Skeletal muscle tissue (tissue), 4 donors: ENCODE data around the gene MSANTD7. TPM values are rescaled to one million over a fixed set of nuclear protein-coding genes. Genes with fewer than 3 reads are reported as not detected.

Experiments used
- H3K27ac ChIP-seq: one replicate; pipeline ENCODE4 v1.7.0; 2013; ENCODE audit warnings: mild to moderate bottlenecking, low read depth, low read length, inconsistent platforms
- H3K27me3 ChIP-seq, 3 donors: one replicate each; pipeline ENCODE4 v1.7.0; 2013; ENCODE audit warnings: low read length in 3 of 3; ENCODE audit not compliant: control insufficient read depth in 3 of 3, insufficient read depth in 3 of 3
- H3K36me3 ChIP-seq, 3 donors: one replicate each; pipeline ENCODE4 v1.7.0; 2013; ENCODE audit warnings: low read length in 3 of 3; ENCODE audit not compliant: control insufficient read depth in 3 of 3, insufficient read depth in 3 of 3
- H3K4me1 ChIP-seq, 3 donors: one replicate each; pipeline ENCODE4 v1.7.0; 2013; ENCODE audit warnings: low read length in 3 of 3, mild to moderate bottlenecking in 3 of 3; ENCODE audit not compliant: control insufficient read depth in 3 of 3, insufficient read depth in 3 of 3
- H3K4me3 ChIP-seq, 3 donors: one replicate each; pipeline ENCODE4 v1.7.0; 2013; ENCODE audit warnings: low read length in 3 of 3
- H3K9ac ChIP-seq, 3 donors: one replicate each; pipeline ENCODE4 v1.7.0; 2013; ENCODE audit warnings: low read length in 3 of 3, mild to moderate bottlenecking in 3 of 3, moderate library complexity in 2 of 3, low read depth in 1 of 3
- H3K9me3 ChIP-seq, 3 donors: one replicate each; pipeline ENCODE4 v1.7.0; 2013; ENCODE audit warnings: low read length in 3 of 3; ENCODE audit not compliant: control insufficient read depth in 3 of 3
- total RNA-seq: library from RNA; depleted of rRNA; stranded (reverse); fragments of >200 nt; gene quantifications from one replicate; pipeline ENCODE4 v1.2.3, GENCODE V29; 2014
- donor health status: Osteomylitis.

MSANTD7 gene, protein sequence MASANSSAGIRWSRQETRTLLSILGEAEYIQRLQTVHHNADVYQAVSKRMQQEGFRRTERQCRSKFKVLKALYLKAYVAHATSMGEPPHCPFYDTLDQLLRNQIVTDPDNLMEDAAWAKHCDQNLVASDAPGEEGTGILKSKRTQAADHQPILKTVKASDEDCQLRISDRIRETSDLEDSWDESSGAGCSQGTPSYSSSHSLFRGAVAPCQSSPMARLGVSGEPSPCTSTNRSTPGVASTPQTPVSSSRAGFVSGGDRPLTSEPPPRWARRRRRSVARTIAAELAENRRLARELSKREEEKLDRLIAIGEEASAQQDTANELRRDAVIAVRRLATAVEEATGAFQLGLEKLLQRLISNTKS
- total RNA-seq, result 12.0 TPM

DNA sequence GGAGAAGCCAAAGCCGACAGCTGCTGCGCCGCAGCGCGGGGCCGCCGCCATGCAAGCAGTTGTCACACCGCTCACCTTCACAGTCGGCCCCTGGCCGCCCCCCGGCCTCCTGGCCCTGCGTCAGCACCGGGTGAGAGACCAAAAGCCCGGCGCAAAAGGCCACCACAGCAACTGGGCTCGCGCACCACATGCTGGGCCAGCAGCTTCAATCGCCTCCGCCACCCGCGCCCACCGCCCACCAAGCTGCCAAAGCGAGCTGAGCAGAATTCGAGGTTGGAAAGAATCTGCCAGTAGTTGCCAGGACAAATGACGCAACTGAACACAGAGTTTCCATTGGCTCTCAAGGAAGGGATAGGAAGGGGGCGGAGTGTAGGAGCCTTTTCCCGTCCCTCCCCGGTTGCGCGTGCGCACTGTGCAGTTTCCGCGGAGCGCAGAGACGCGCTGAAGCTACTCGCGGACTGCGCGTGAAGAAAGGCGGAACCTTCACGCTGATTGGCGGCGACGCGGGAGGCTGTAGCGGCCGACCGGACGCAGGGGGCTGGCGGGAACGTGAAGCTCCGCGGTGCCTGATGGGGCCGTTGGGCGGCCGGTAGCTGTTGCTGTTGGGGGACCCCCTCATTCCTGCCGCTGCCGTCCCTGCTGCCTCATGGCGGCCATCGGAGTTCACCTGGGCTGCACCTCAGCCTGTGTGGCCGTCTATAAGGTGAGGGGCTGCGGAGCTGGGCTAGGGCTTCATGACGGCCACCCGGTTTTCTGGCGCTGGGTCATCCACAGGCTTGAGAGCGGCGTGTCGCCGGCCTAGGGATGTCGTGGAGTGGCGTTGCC is at the start of gene MSANTD7, which contains the start of the genes CDNF and HSPA14:
Gene MSANTD7 (plus strand): TSS at position 550 of the 825 bp plus-strand sequence. CDS start 3,979 bp downstream, outside the sequence.
Gene CDNF (minus strand): TSS at position 281 of the 825 bp plus-strand sequence. CDS start 91 bp downstream, at position 190.
Gene HSPA14 (plus strand): TSS at position 550 of the 825 bp plus-strand sequence. CDS start 97 bp downstream, at position 647.
- Histone ChIP-seq H3K27ac (peak within 1 kb of the TSS; percentile 99), H3K9ac (peak within 1 kb of the TSS; percentile 95 to 98 (median 97)), H3K27me3 (no peaks in the 10 kb centered on the region), H3K36me3 (peaks cover 18 to 41% (median 32%) of the 10 kb centered on the region in 3 donors), H3K9me3 (no peaks in the 10 kb centered on the region), H3K4me3 (peak within 1 kb of the TSS; percentile 85 to 98 (median 92)), H3K4me1 (peaks cover 8 to 23% (median 20%) of the 10 kb centered on the region in 3 donors)

DNA sequence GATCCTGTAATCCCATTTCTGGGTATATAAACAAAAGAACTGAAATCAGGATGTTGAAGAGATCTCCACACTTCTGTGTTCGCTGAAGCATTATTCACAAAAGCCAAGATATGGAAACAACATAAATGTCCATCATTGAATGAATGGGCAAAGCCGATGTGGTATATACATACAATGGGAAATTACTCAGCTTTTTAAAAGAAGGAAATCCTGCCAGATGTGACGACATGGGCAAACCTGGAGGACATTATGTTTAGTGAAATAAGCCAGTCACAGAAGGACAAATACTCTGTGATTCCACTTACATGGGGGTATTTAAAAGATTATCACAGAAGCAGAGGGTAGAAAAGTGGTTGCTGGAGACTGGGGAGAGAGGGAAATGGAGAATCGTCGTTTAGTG is 39.5 kb upstream of the MSANTD7 start:
- Histone ChIP-seq H3K9me3 (no peaks in the 10 kb centered on the region), H3K4me3 (no peak overlapping the region), H3K4me1 (no peaks in the 10 kb centered on the region), H3K27me3 (peaks cover 0 to 5% (median 3%) of the 10 kb centered on the region in 3 donors), H3K9ac (no peak overlapping the region), H3K36me3 (no peaks in the 10 kb centered on the region), H3K27ac (no peak overlapping the region)

DNA sequence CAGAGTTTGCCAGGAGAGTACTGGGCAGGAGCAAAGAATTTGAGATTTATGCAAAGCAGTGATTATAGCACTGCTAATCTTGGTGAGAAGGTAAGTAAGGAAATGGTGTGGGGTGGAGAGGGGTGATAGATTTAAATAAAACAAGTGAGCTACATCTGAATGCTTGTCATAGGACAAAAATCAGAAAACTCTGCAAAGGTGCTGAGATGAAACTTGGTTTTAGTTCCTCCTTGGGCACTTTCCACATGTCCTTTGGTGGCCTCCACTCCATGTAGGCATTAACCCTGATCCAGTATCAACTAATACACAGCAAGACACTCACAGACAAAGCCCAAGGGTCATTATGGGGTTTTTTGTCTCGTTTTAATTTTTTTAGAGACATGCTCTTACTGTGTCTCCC is 37.7 kb upstream of the MSANTD7 start:
- Histone ChIP-seq H3K27me3 (peaks cover 0 to 5% (median 3%) of the 10 kb centered on the region in 3 donors), H3K27ac (no peak overlapping the region), H3K9ac (no peak overlapping the region), H3K9me3 (no peaks in the 10 kb centered on the region), H3K4me1 (no peaks in the 10 kb centered on the region), H3K36me3 (no peaks in the 10 kb centered on the region), H3K4me3 (no peak overlapping the region)

DNA sequence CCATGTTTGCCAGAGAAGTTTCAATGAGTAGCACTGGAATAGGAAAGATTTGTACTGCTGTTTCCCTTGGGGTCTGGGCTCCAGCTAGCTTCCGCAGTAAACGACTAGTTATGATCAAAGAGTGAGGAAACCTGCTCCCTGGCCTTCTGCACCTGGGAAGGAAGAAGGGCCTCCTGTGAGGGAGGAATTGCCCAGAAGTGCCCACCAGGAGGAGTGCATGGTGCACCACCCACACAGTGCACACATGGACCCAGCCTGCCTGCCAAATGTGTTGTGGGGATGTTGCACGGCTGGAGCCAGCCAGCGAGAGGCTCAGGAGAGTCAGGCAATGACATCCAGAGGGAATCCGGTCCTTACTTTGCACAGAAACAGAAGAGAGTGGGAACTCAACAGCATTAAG is 36.4 kb upstream of the MSANTD7 start:
- H3K36me3 ChIP-seq, result no peaks in the 10 kb centered on the region
- H3K9me3 ChIP-seq, result no peaks in the 10 kb centered on the region
- no peak overlapping the region for H3K9ac ChIP-seq
- H3K4me3 ChIP-seq, result no peak overlapping the region
- H3K27me3 ChIP-seq, result peaks cover 0 to 5% (median 3%) of the 10 kb centered on the region in 3 donors
- no peaks in the 10 kb centered on the region for H3K4me1 ChIP-seq
- no peak overlapping the region for H3K27ac ChIP-seq

DNA sequence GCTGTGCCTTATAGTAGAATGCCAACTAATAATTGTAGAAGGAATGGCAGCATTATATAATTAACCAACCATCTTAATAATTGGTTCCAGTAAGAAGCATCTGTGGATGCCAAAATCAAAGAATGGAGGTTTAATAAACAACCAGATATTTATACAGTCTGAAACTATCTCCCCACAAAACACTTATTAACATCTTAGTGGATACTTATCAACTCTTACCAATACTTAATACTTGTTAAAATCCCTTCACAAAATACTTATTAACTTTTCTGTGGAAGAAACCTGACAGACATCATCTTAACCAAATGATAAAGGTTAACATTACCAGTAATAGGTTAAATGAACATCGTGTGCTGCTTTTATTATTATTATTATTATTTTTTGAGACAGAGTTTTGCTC is 34.3 kb upstream of the MSANTD7 start:
- Histone ChIP-seq H3K27ac (no peak overlapping the region), H3K9ac (no peak overlapping the region), H3K4me3 (no peak overlapping the region), H3K4me1 (no peaks in the 10 kb centered on the region), H3K9me3 (no peaks in the 10 kb centered on the region), H3K36me3 (no peaks in the 10 kb centered on the region), H3K27me3 (peaks cover 0 to 5% (median 3%) of the 10 kb centered on the region in 3 donors)

DNA sequence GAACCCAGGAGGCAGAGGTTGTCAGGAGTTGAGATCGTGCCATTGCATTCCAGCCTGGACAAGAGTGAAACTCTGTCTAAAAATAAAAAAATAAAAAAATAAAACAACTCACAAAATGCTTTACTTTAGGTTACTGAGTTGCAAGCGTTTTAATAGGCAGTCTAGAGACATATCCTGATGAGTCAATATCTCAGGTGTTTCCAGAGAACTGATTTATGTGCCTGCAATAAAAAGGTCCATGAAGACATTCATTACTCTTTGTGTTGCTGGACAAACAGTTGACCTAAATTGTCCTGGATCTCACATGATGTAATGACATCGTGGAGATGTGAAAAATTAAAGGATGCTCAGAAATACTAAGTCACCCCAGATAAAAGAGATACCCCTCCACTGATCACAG is 31.8 kb upstream of the MSANTD7 start:
- no peak overlapping the region for H3K27ac ChIP-seq
- H3K4me3 ChIP-seq, result no peak overlapping the region
- H3K9ac ChIP-seq, result no peak overlapping the region
- no peaks in the 10 kb centered on the region for H3K36me3 ChIP-seq
- H3K27me3 ChIP-seq, result peaks cover 0 to 5% (median 3%) of the 10 kb centered on the region in 3 donors
- H3K9me3 ChIP-seq, result no peaks in the 10 kb centered on the region
- no peaks in the 10 kb centered on the region for H3K4me1 ChIP-seq

DNA sequence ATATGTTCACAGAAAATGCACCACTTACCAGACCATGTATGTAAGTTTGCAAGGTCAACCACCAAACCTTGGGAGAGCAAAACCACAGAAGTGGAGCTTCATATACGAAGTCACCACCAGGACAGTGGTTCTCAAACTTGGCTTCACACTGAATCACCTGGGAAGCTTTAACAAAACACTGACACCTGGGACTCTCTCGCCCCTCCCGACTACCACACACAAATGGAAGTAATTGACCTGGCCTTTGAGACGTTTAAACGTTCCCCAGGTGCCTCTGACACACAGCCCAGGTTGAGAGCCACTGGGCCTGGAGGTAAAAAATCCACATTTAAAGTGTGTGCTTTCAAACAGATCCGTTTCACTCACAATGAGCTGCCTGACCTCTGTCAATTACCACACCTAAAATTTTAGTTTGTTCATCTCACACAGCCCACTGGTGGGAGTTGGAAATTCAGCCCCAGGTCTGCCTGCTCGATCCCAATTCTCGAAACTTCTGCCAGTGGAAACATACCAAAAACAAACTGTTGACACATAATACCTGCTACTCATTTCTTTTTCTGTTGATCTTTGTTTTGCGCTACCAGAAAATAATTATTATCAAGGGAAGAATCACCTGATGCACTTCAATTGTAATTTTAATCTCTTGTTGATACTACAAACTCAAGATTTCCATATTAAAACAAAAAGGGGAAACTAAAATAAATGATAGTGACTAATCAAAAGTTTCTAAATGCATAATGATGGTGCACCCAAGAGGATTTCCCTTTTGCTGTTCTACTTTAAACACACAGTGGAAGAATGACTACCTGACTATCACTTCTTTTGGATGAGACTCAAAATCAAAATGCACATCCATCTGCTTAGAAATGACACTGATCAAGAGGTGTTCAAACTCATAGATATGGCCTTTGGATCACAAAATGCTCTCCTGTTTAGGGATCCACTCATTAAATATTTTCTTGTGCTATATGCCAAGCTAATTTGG is 26.8 kb upstream of the MSANTD7 start:
- no peak overlapping the region for H3K9ac ChIP-seq
- no peak overlapping the region for H3K4me3 ChIP-seq
- H3K27ac ChIP-seq, result no peak overlapping the region
- no peaks in the 10 kb centered on the region for H3K4me1 ChIP-seq
- H3K36me3 ChIP-seq, result no peaks in the 10 kb centered on the region
- H3K9me3 ChIP-seq, result no peaks in the 10 kb centered on the region
- H3K27me3 ChIP-seq, result no peaks in the 10 kb centered on the region

DNA sequence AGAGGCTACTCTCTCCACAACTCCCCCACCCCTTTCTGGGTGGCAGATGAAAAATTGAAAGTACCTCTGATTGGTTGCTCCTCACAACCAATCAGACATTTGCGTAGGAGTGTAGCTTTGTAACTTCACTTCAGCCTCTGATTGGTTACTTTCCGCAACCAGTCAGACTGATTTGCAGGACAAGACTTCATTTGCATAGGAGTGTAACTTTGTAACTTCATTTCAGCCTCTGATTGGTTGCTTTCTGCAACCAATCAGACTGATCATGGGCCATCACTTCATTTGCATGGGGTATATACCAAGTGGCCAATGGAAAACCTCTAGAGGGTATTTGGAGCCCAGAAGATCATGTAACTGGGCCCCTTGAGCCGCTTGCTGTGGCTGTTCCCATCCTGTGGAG is 25.8 kb upstream of the MSANTD7 start:
- no peaks in the 10 kb centered on the region for H3K4me1 ChIP-seq
- no peaks in the 10 kb centered on the region for H3K36me3 ChIP-seq
- no peaks in the 10 kb centered on the region for H3K9me3 ChIP-seq
- no peak overlapping the region for H3K9ac ChIP-seq
- no peaks in the 10 kb centered on the region for H3K27me3 ChIP-seq
- H3K4me3 ChIP-seq, result no peak overlapping the region
- H3K27ac ChIP-seq, result no peak overlapping the region

DNA sequence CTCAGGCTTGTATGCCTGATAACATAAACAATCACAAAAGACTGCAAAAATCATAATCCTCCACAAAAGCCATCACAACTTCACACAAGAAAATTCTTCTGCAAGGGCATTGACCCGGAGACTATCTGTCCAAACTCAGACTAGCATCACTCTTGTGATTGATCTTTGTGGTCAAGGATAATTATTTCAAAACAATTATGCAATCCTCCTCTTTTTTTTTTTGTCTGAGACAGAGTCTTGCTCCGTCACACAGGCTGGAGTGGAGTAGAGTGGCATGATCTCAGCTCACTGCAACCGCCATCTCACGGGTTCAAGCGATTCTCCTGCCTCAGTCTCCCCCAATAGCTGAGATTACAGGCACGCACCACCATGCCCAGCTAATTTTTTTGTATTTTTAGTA is 22.4 kb upstream of the MSANTD7 start:
- Histone ChIP-seq H3K36me3 (no peaks in the 10 kb centered on the region), H3K9me3 (no peaks in the 10 kb centered on the region), H3K9ac (no peak overlapping the region)

More for the DNA sequence above, 22.4 kb upstream of the MSANTD7 start:
- Histone ChIP-seq H3K27ac (no peak overlapping the region), H3K4me1 (no peaks in the 10 kb centered on the region), H3K27me3 (no peaks in the 10 kb centered on the region), H3K4me3 (no peak overlapping the region)
